CD14-positive monocyte (primary cell): ENCODE measurements around the gene DGKQ. TPM values are rescaled to one million over a fixed set of nuclear protein-coding genes. Genes with fewer than 3 reads are reported as not detected.

Experiments
- DNase-seq, 3 donors: peaks; one replicate each; pipeline ENCODE4 v3.0.0-alpha.2; 2011 to 2022
- H2AFZ ChIP-seq: 2 replicates; pipeline ENCODE4 v1.6.0; 2012; ENCODE audit warnings: mild to moderate bottlenecking, low read depth, low read length, inconsistent platforms; ENCODE audit not compliant: insufficient read depth, poor library complexity, severe bottlenecking
- H3K27ac ChIP-seq, 2 donors: 1 replicate in 1 of 2; 2 replicates in 1 of 2; pipeline ENCODE4 v1.5.1; 2012 to 2013; ENCODE audit warnings: low read length in 2 of 2, control low read depth in 1 of 2, inconsistent platforms in 1 of 2, low read depth in 1 of 2, mild to moderate bottlenecking in 1 of 2
- H3K27me3 ChIP-seq, 2 donors: one replicate each; pipeline versions ENCODE4 v1.6.0 to v1.6.1; 2011 to 2013; ENCODE audit warnings: low read length in 2 of 2; ENCODE audit not compliant: control insufficient read depth in 2 of 2, insufficient read depth in 2 of 2
- H3K36me3 ChIP-seq, 2 donors: replicated peaks in 1 of 2; 1 replicate in 1 of 2; 2 replicates in 1 of 2; pipeline versions ENCODE4 v1.5.1 to v1.6.1; 2012 to 2013; ENCODE audit warnings: low read length in 2 of 2, control low read depth in 1 of 2, inconsistent platforms in 1 of 2, mild to moderate bottlenecking in 1 of 2; ENCODE audit not compliant: insufficient read depth in 2 of 2, control insufficient read depth in 1 of 2
- H3K4me1 ChIP-seq, 2 donors: 1 replicate in 1 of 2; 2 replicates in 1 of 2; pipeline versions ENCODE4 v1.5.1 to v1.6.1; 2012 to 2013; ENCODE audit warnings: low read length in 2 of 2, control low read depth in 1 of 2, inconsistent platforms in 1 of 2, mild to moderate bottlenecking in 1 of 2, moderate library complexity in 1 of 2; ENCODE audit not compliant: insufficient read depth in 2 of 2, control insufficient read depth in 1 of 2
- H3K4me2 ChIP-seq: replicated peaks from 2 replicates; pipeline ENCODE3; 2012; ENCODE audit warnings: low read length, moderate library complexity, mild to moderate bottlenecking; ENCODE audit not compliant: poor library complexity, severe bottlenecking; ENCODE audit errors: extremely low read depth
- H3K4me3 ChIP-seq, 3 experiments: fragments of 200-600 bp in 1 of 3; sonication (generic) in 1 of 3; replicated peaks in 1 of 3; 1 replicate in 2 of 3; 2 replicates in 1 of 3; pipeline ENCODE4 v1.5.1; 2011 to 2013; ENCODE audit warnings: low read length in 3 of 3, mild to moderate bottlenecking in 3 of 3, control low read depth in 2 of 3, low read depth in 2 of 3, inconsistent platforms in 1 of 3, moderate library complexity in 1 of 3
- H3K79me2 ChIP-seq: 2 replicates; pipeline ENCODE4 v1.6.0; 2012; ENCODE audit warnings: mild to moderate bottlenecking, control low read depth, inconsistent platforms, low read length, moderate library complexity; ENCODE audit not compliant: insufficient read depth
- H3K9ac ChIP-seq: 2 replicates; pipeline ENCODE4 v1.6.0; 2017; ENCODE audit warnings: low read length, mild to moderate bottlenecking; ENCODE audit not compliant: insufficient read depth, poor library complexity, severe bottlenecking
- H3K9me3 ChIP-seq, 2 donors: replicated peaks in 1 of 2; 1 replicate in 1 of 2; 2 replicates in 1 of 2; pipeline versions ENCODE4 v1.5.1 to v1.6.1; 2012 to 2013; ENCODE audit warnings: low read length in 2 of 2, control low read depth in 1 of 2; ENCODE audit not compliant: control insufficient read depth in 1 of 2, insufficient read depth in 1 of 2
- H4K20me1 ChIP-seq: 2 replicates; pipeline ENCODE4 v1.6.0; 2012; ENCODE audit warnings: mild to moderate bottlenecking, low read length, control low read depth, moderate library complexity; ENCODE audit not compliant: insufficient read depth
- H3K27ac Mint-ChIP-seq, 7 donors: one replicate each; pipeline ENCODE4 v1.8.0; 2020; ENCODE audit warnings: mild to moderate bottlenecking in 7 of 7, mixed read lengths in 7 of 7, moderate library complexity in 6 of 7, inconsistent platforms in 2 of 7
- H3K27me3 Mint-ChIP-seq, 3 donors: one replicate each; pipeline ENCODE4 v1.8.0; 2021 to 2022; ENCODE audit warnings: low read depth in 3 of 3, mild to moderate bottlenecking in 3 of 3, mixed read lengths in 3 of 3, moderate library complexity in 3 of 3, inconsistent platforms in 1 of 3
- H3K36me3 Mint-ChIP-seq, 2 donors: one replicate each; pipeline ENCODE4 v1.8.0; 2020; ENCODE audit warnings: mixed read lengths in 2 of 2, inconsistent platforms in 1 of 2, mild to moderate bottlenecking in 1 of 2
- H3K4me1 Mint-ChIP-seq: one replicate; pipeline ENCODE4 v1.8.0; 2020; ENCODE audit warnings: mild to moderate bottlenecking, mixed read lengths
- H3K4me3 Mint-ChIP-seq, 2 donors: one replicate each; pipeline ENCODE4 v1.8.0; 2020; ENCODE audit warnings: mild to moderate bottlenecking in 2 of 2, mixed read lengths in 2 of 2, moderate library complexity in 1 of 2
- H3K9me3 Mint-ChIP-seq, 7 donors: one replicate each; pipeline ENCODE4 v1.8.0; 2020 to 2022; ENCODE audit warnings: mixed read lengths in 7 of 7, mild to moderate bottlenecking in 6 of 7, moderate library complexity in 6 of 7, inconsistent platforms in 2 of 7
- CTCF ChIP-seq: fragments of 200-600 bp; IDR thresholded peaks from one replicate; pipeline ENCODE4 v1.8.0; 2022; ENCODE audit warnings: antibody characterized with exemption, mild to moderate bottlenecking
- WGBS: methylation state at CpG from one replicate; pipeline ENCODE4 v1.1.5; 2013; ENCODE audit warnings: missing lambda C conversion rate; ENCODE audit not compliant: insufficient coverage; 5-methylcytosine and 5-hydroxymethylcytosine counted together
- intact Hi-C, 2 donors: fragments of 100-400 bp; cut with micrococcal nuclease; formaldehyde crosslinking; loops; one replicate each; pipeline versions ENCODE4 v1.15.0 to v1.15.1; 2023
- polyA plus RNA-seq, 3 donors: library from polyadenylated mRNA; depleted of rRNA in 1 of 3; unstranded in 2 of 3; stranded (reverse) in 1 of 3; fragments of 300-500 nt in 2 of 3; fragments of >200 nt in 1 of 3; fragmentation: Illumina TruSeq in 2 of 3; gene quantifications; 1 replicate in 2 of 3; 2 replicates in 1 of 3; pipeline ENCODE4 v1.2.3, GENCODE V29; 2012 to 2021

Gene DGKQ
- polyA plus RNA-seq, 3 donors: 0.58 to 23.1 (median 2.4) TPM

GRCh38 chr4:970046-970745 lies 3.2 kb downstream of the DGKQ start:
- peaks cover 25 to 38% of the 10 kb centered on the region in 2 donors for H3K4me1 ChIP-seq
- H3K36me3 ChIP-seq: peaks cover 5 to 25% of the 10 kb centered on the region in 2 donors
- Mint-ChIP-seq H3K4me1 (peaks cover 13% of the 10 kb centered on the region), H3K36me3 (peaks cover 11 to 14% of the 10 kb centered on the region in 2 donors), H3K27ac (peak overlapping the region in 1 of 7 donors; percentile 63), H3K9me3 (peaks cover 0 to 4% (median 2%) of the 10 kb centered on the region in 7 donors), H3K27me3 (peaks cover 4 to 21% (median 10%) of the 10 kb centered on the region in 3 donors), H3K4me3 (no peak overlapping the region)
- peaks cover 0 to 24% of the 10 kb centered on the region in 2 donors for H3K27me3 ChIP-seq
- H3K27ac ChIP-seq: no peak overlapping the region
- no peak overlapping the region for H2AFZ ChIP-seq
- peak in 1 of 3 donors; percentile 40 for DNase-seq
- no peaks in the 10 kb centered on the region for H3K9me3 ChIP-seq
- intact Hi-C loops: loop anchor here in 1 of 2 donors (5.0 to 10.0 kb wide), 3 partner anchors 33 to 185 kb away; no protein-coding TSS in a partner anchor
- no peak overlapping the region for H3K4me3 ChIP-seq
- peaks cover 18% of the 10 kb centered on the region for H3K79me2 ChIP-seq
- no peak overlapping the region for H3K9ac ChIP-seq
- no peak for TF ChIP-seq CTCF
- H4K20me1 ChIP-seq: peaks cover 47% of the 10 kb centered on the region
- WGBS: 96% methylated on average over 25 of the region's 25 CpGs
- H3K4me2 ChIP-seq: no peak overlapping the region

- H3K9ac ChIP-seq: no peak overlapping the region
- WGBS: 96% methylated on average over 21 of the region's 23 CpGs
Observed at GRCh38 chr4:968621-969394, 4.6 kb downstream of the DGKQ start.

More at GRCh38 chr4:968621-969394, 4.6 kb downstream of the DGKQ start:
- Histone ChIP-seq H3K27me3 (peaks cover 0 to 24% of the 10 kb centered on the region in 2 donors), H3K79me2 (peaks cover 18% of the 10 kb centered on the region), H3K4me3 (no peak overlapping the region), H3K36me3 (peaks cover 11 to 39% of the 10 kb centered on the region in 2 donors), H3K27ac (no peak overlapping the region), H3K4me1 (peaks cover 20 to 32% of the 10 kb centered on the region in 2 donors), H3K9me3 (no peaks in the 10 kb centered on the region), H3K4me2 (no peak overlapping the region), H4K20me1 (peaks cover 49% of the 10 kb centered on the region), H2AFZ (no peak overlapping the region)
- Mint-ChIP-seq H3K4me3 (no peak overlapping the region), H3K4me1 (peaks cover 13% of the 10 kb centered on the region), H3K36me3 (peaks cover 14 to 17% of the 10 kb centered on the region in 2 donors), H3K27me3 (peaks cover 4 to 12% (median 9%) of the 10 kb centered on the region in 3 donors), H3K9me3 (peaks cover 0 to 2% (median 0%) of the 10 kb centered on the region in 7 donors), H3K27ac (no peak overlapping the region)
- DNase-seq: no peak
- no peak for TF ChIP-seq CTCF
- intact Hi-C loops: no loop called here
